HEK293T (cell line): Measurements from ENCODE around the gene CCND1.
"Not testable (repeated sequence)": the region's sequence is repeated elsewhere in the genome, so short reads cannot be mapped to it uniquely, and the experiment has no call there.

Experiments used
- CTCF ChIA-PET: fragments of 350-600 bp; formaldehyde crosslinking; extraction: SDS; loops from one replicate; lab custom pipeline; 2021; ENCODE audit warnings: antibody characterized with exemption, inconsistent platforms; lab: Yijun Ruan, JAX
- POLR2A ChIA-PET: fragments of 350-600 bp; formaldehyde crosslinking; extraction: SDS; loops from one replicate; lab custom pipeline; 2020; ENCODE audit warnings: antibody characterized with exemption, inconsistent platforms; lab: Yijun Ruan, JAX
- DNase-seq: peaks from one replicate; pipeline ENCODE4 v3.0.0; 2012; ENCODE audit warnings: mixed read lengths; ENCODE audit errors: extremely low spot score
- ARNT ChIP-seq: fragments of 450-650 bp; IDR thresholded peaks from 2 replicates; pipeline ENCODE4 v1.6.1; 2017; ENCODE audit warnings: mild to moderate bottlenecking
- BHLHE40 ChIP-seq: fragments of 450-650 bp; IDR thresholded peaks from 2 replicates; pipeline ENCODE4 v1.6.1; 2016; ENCODE audit warnings: mild to moderate bottlenecking, moderate library complexity, borderline replicate concordance
- CTBP1 ChIP-seq: fragments of 450-650 bp; IDR thresholded peaks from 2 replicates; pipeline ENCODE4 v1.6.1; 2016; ENCODE audit warnings: borderline replicate concordance
- ELF4 ChIP-seq: fragments of 450-650 bp; IDR thresholded peaks from 2 replicates; pipeline ENCODE4 v1.6.1; 2017; ENCODE audit warnings: antibody characterized with exemption
- FOXA1 ChIP-seq: fragments of 450-650 bp; IDR thresholded peaks from 2 replicates; pipeline ENCODE4 v1.6.1; 2016; ENCODE audit warnings: mild to moderate bottlenecking
- FOXK2 ChIP-seq: fragments of 450-650 bp; IDR thresholded peaks from 2 replicates; pipeline ENCODE4 v1.6.1; 2016; ENCODE audit warnings: mild to moderate bottlenecking
- FOXM1 ChIP-seq: fragments of 450-650 bp; IDR thresholded peaks from 2 replicates; pipeline ENCODE4 v1.6.1; 2017; ENCODE audit warnings: mild to moderate bottlenecking, borderline replicate concordance
- HDGF ChIP-seq: fragments of 450-650 bp; IDR thresholded peaks from 2 replicates; pipeline ENCODE4 v1.6.1; 2017; ENCODE audit warnings: antibody characterized with exemption, borderline replicate concordance
- L3MBTL2 ChIP-seq: fragments of 450-650 bp; conservative IDR thresholded peaks from 2 replicates; pipeline ENCODE4 v1.6.1; 2016; ENCODE audit warnings: mild to moderate bottlenecking
- LEF1 ChIP-seq: fragments of 450-650 bp; IDR thresholded peaks from 2 replicates; pipeline ENCODE4 v1.6.1; 2017; ENCODE audit warnings: mild to moderate bottlenecking, borderline replicate concordance
- NFRKB ChIP-seq: fragments of 450-650 bp; IDR thresholded peaks from 2 replicates; pipeline ENCODE4 v1.6.1; 2016; ENCODE audit warnings: mild to moderate bottlenecking, moderate library complexity
- PKNOX1 ChIP-seq: fragments of 450-650 bp; IDR thresholded peaks from 2 replicates; pipeline ENCODE4 v1.6.1; 2016
- SP1 ChIP-seq: fragments of 450-650 bp; IDR thresholded peaks from 2 replicates; pipeline ENCODE4 v1.6.1; 2017
- SUZ12 ChIP-seq: fragments of 450-650 bp; IDR thresholded peaks from 2 replicates; pipeline ENCODE4 v1.6.1; 2016; ENCODE audit warnings: mild to moderate bottlenecking
- TARDBP ChIP-seq: fragments of 450-650 bp; IDR thresholded peaks from 2 replicates; pipeline ENCODE4 v1.6.1; 2016
- ZNF384 ChIP-seq: fragments of 450-650 bp; IDR thresholded peaks from 2 replicates; pipeline ENCODE4 v1.6.1; 2016

Gene CCND1

GRCh38 chr11:69614085-69614484 is 26.9 kb upstream of the CCND1 start:
- no peak for DNase-seq
- ChIA-PET CTCF (no interaction called here), POLR2A (no interaction called here)
- TF ChIP-seq CTBP1: no peak
- TF ChIP-seq ZNF384: no peak
- TF ChIP-seq FOXM1: no peak
- TF ChIP-seq PKNOX1: no peak
- TF ChIP-seq ARNT: no peak

DNA sequence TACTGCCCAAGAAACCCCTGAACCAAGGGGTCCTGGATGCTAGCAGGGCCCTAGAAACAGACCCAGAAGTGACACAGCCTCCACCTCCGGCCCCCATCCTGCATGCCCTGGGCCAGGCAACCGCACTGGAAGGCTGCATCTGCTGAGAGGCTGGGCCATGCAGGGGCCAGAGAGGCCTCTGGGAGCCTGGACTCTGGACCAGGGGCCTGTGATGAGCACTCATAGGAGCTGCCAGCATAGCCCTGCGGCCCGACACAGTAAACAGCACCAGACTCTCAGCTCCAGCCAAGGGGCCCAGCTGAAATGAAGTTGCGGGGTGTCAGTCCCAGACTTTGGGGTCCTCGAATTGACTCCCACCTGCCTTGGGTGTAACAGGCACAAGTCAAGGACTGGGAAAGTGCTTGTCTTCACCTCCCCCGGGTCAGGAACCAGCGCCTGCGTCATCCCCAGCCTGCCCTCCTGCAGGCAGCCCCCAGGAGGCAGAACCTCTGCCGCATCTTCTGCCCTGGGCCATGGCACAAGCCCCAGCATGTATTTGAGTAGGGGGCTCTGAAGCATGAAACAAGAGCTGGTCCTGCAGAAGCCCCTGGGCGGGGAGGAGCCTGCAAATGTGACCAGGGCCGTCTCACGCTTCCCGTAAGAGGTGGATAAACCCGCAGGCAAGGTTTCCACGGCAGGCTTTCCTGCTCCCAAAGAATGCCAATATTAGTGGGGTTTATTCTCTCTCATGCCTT is 25.2 kb upstream of the CCND1 start:
- TF ChIP-seq ZNF384 (no peak), SP1 (no peak), ELF4 (no peak), CTBP1 (no peak), L3MBTL2 (no peak), ARNT (no peak), FOXK2 (no peak), HDGF (no peak), FOXA1 (no peak), PKNOX1 (no peak), FOXM1 (no peak), NFRKB (no peak), TARDBP (no peak), LEF1 (no peak)
- ChIA-PET POLR2A (no interaction called here), CTCF (no interaction called here)
- no peak for DNase-seq

GRCh38 chr11:69617220-69617619 is 23.7 kb upstream of the CCND1 start:
- CTCF ChIA-PET: no interaction called here
- no peak for DNase-seq
- POLR2A ChIA-PET: no interaction called here
- no peak for TF ChIP-seq ARNT
- TF ChIP-seq ZNF384: no peak
- TF ChIP-seq SP1: no peak
- no peak for TF ChIP-seq HDGF

GRCh38 chr11:69617682-69618081 is 23.3 kb upstream of the CCND1 start:
- TF ChIP-seq SP1 (no peak), FOXM1 (no peak), HDGF (no peak), CTBP1 (no peak)
- DNase-seq: no peak
- POLR2A ChIA-PET: no interaction called here
- CTCF ChIA-PET: no interaction called here

- ChIA-PET POLR2A (no interaction called here), CTCF (no interaction called here)
- no peak for DNase-seq
- no peak for TF ChIP-seq ZNF384
- TF ChIP-seq PKNOX1: no peak
- no peak for TF ChIP-seq TARDBP
- no peak for TF ChIP-seq ARNT
- TF ChIP-seq SP1: no peak
- no peak for TF ChIP-seq SUZ12
- no peak for TF ChIP-seq FOXA1
Measured at GRCh38 chr11:69618237-69618636, 22.7 kb upstream of the CCND1 start.

DNA sequence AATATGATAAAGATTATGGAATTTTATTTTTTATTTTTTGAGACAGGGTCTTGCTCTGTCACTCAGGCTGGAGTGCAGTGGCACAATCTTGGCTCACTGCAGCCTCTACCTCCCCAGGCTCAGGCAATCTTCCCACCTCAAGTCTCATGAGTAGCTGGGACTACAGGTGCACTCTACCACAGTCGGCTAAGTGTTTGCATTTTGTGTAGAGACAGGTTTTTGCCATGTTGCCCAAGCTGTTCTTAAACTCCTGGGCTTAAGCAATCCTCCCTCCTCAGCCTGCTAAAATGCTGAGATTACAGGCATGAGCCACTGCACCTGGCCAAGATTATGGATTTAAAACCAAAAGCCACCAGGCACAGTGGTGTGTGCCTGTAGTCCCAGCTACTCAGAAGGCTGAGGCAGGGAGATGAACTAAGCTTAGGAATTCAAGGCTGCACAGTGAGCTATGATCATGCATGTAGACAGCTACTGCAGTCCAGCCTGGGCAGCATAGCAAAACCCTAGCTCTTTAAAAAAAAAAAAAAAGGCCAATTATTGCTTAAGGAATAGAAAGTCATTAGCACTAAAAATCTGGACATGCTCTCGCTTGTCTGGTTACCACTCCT is 20.2 kb upstream of the CCND1 start:
- DNase-seq: no peak
- POLR2A ChIA-PET: interaction anchor here (1.1 kb wide), 1 partner anchor 54 kb away, joined by 3 read pairs; the partner anchor contains the start of gene LTO1
- CTCF ChIA-PET: no interaction called here
- TF ChIP-seq HDGF (no peak), TARDBP (no peak), FOXM1 (no peak), ELF4 (no peak), ARNT (no peak), FOXK2 (no peak), L3MBTL2 (no peak), BHLHE40 (no peak), PKNOX1 (no peak), ZNF384 (no peak), LEF1 (no peak), CTBP1 (no peak)

DNA sequence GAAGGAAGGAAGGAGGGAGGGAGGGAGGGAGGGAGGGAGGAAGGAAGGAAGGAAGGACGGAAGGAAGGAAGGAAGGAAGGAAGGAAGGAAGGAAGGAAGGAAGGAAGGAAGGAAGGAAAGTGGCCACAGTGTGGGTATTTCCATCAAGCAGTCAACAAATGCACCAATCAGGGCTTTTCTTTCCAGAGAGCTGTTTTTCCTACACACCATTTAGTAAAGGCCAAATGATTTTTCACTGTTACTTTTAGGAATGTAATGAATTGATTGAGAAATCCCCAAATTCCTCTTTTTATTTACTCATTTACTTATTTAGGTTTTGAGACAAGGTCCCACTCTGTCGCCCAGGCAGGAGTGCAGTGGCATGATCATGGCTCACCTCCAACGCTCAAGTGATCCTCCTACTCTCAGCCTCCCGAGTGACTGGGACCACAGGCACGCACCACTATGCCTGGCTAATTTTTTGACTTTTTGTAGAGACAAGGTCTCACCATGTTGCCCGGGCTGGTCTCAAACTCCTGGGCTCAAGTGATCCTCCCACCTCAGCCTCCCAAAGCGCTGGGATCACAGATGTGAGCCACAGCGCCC is 18.8 kb upstream of the CCND1 start:
- CTCF ChIA-PET: interaction anchor here (1.0 kb wide), 1 partner anchor 14 kb away, joined by 3 read pairs; no protein-coding TSS in a partner anchor
- DNase-seq, POLR2A ChIA-PET: not testable (repeated sequence)
